ENCODE results near the gene POU1F1. TPM values are rescaled to one million over a fixed set of nuclear protein-coding genes. Genes with fewer than 3 reads are reported as not detected.

The POU1F1 gene
- total RNA-seq, 1 donor from 2014 or later: not detected

- Histone ChIP-seq H3K36me3 (no peaks in the 10 kb centered on the region), H3K4me3 (no peak overlapping the region), H3K27me3 (no peaks in the 10 kb centered on the region), H3K27ac (no peak overlapping the region), H3K9me3 (no peaks in the 10 kb centered on the region), H3K4me1 (no peaks in the 10 kb centered on the region)
- no peak for ATAC-seq
- TF ChIP-seq CTCF (IDR thresholded peaks at IDR 0.05): no peak
- DNase-seq: no peak
- intact Hi-C loops (cut with DNase I): no loop called here
Observed at GRCh38 chr3:87269723-87270122, 6.7 kb downstream of the POU1F1 start.

GRCh38 chr3:87268646-87269211, 7.7 kb downstream of the POU1F1 start:
- TF ChIP-seq CTCF (IDR thresholded peaks at IDR 0.05): no peak
- no peaks in the 10 kb centered on the region for H3K9me3 ChIP-seq
- H3K27me3 ChIP-seq: no peaks in the 10 kb centered on the region
- H3K36me3 ChIP-seq: no peaks in the 10 kb centered on the region
- H3K27ac ChIP-seq: no peak overlapping the region
- no peak for DNase-seq
- H3K4me3 ChIP-seq: no peak overlapping the region
- intact Hi-C loops (cut with DNase I): no loop called here
- no peak for ATAC-seq
- H3K4me1 ChIP-seq: no peaks in the 10 kb centered on the region

GRCh38 chr3:87267953-87268645, 8.3 kb downstream of the POU1F1 start:
- H3K9me3 ChIP-seq: no peaks in the 10 kb centered on the region
- no peaks in the 10 kb centered on the region for H3K36me3 ChIP-seq
- DNase-seq: no peak
- TF ChIP-seq CTCF (IDR thresholded peaks at IDR 0.05): no peak
- intact Hi-C loops (cut with DNase I): no loop called here
- H3K27ac ChIP-seq: no peak overlapping the region
- H3K4me3 ChIP-seq: no peak overlapping the region
- no peaks in the 10 kb centered on the region for H3K27me3 ChIP-seq
- ATAC-seq: no peak
- H3K4me1 ChIP-seq: no peaks in the 10 kb centered on the region

- no peak for ATAC-seq
- no peak for TF ChIP-seq CTCF (IDR thresholded peaks at IDR 0.05)
- intact Hi-C loops (cut with DNase I): no loop called here
Observed at GRCh38 chr3:87261925-87262324, 14.5 kb downstream of the POU1F1 start.

GRCh38 chr3:87260270-87260669, 16.1 kb downstream of the POU1F1 start:
- no peak overlapping the region for H3K4me3 ChIP-seq
- no peaks in the 10 kb centered on the region for H3K4me1 ChIP-seq
- no peak overlapping the region for H3K27ac ChIP-seq
- intact Hi-C loops (cut with DNase I): no loop called here
- peak; percentile 73 for TF ChIP-seq CTCF (IDR thresholded peaks at IDR 0.05)
- no peaks in the 10 kb centered on the region for H3K36me3 ChIP-seq
- no peak for DNase-seq
- ATAC-seq: peak; percentile 53
- H3K9me3 ChIP-seq: no peaks in the 10 kb centered on the region
- no peaks in the 10 kb centered on the region for H3K27me3 ChIP-seq

More at GRCh38 chr3:87261925-87262324, 14.5 kb downstream of the POU1F1 start:
- H3K9me3 ChIP-seq: no peaks in the 10 kb centered on the region
- H3K27ac ChIP-seq: no peak overlapping the region
- H3K36me3 ChIP-seq: no peaks in the 10 kb centered on the region
- H3K4me3 ChIP-seq: no peak overlapping the region
- H3K4me1 ChIP-seq: no peaks in the 10 kb centered on the region
- no peak for DNase-seq
- no peaks in the 10 kb centered on the region for H3K27me3 ChIP-seq

Measured in upper lobe of right lung (tissue), 1 donor.